IPS-NIHi7 (cell line): ENCODE data around the gene PI4KA.
A peak's percentile ranks its signal among the peaks of the same experiment; 100 is the strongest.
"Not testable (repeated sequence)": the region's sequence is repeated elsewhere in the genome, so short reads cannot be mapped to it uniquely, and the experiment has no call there.

Experiments used
- DNase-seq: peaks from one replicate; pipeline ENCODE4 v3.0.0; 2012; ENCODE audit warnings: mixed read lengths; ENCODE audit errors: extremely low spot score

PI4KA gene

GRCh38 chr22:20725987-20726558, 132.5 kb downstream of the PI4KA start:
- no peak for DNase-seq

DNA sequence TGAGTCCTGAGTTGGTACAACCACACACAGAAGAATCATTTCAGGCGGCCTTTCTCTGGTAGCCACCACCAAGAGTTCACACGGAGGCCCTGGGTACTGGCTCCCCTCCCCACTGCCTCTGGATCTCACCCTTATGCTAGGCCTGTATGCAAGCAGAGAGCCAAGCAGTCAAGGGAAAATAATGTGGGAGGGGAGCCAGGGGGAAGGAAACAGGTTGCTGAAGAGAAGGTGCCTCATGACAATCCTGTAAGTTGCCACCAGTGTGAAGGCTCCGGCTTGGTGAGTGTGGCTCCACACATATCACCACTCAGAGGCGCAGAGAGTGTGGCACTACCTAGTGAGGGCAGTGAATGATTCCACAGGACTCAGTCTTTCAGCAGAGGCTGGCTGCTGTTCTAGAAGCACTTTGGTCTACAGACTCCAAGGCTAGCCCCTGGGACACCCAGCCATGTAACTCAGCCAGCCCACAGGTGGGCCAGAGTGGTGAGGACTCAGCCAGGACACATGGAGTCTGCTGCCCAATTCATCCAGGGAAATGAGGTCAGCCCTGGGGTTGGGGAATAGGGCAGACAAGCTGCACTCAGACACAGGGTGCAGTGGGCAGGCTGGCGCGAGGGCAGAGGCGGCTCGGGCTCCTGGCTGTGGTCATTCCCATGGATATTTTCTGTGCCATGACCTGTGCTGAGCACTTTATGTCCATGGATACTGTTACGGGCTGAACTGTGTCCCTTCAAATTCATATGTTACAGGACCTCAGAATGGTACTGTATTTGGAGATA, 133.7 kb downstream of the PI4KA start:
- DNase-seq = no peak

DNA sequence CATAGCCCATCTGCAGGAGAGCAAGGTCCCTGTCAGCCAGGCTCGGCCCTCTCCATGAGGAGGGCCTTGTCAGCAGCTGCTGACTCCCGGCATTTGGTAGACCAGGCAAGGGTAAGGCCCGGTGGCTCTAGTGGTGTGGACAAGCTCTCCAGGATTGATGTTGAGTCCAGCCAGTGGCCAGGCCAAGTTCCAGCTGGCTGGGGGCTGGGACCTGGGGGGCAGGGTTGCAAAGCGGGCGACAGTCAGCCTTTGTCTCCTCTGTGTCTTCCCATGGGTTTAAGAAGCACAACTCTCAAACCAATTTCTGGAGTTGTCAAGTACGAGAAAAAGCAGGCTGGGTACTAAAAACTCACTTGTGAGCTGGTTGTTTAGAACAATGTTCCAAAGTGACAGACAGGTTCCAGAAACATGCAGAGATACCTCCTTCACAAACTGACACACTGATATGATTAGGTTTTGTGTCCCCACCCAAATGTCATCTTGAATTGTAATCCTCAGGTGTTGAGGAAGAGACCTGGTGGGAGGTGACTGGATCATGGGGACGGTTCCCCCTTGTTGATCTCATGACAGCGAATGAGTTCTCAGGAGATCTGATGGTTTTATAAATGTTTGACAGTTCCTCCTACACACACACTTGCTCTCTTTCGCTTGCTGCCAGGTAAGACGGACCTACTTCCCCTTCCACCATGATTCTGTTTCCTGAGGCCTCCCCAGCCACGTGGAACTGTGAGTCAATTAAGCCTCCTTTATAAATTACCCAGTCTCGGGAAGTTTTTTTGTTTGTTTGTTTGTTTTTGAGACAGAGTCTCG, 137.0 kb downstream of the PI4KA start:
- DNase-seq = no peak

DNA sequence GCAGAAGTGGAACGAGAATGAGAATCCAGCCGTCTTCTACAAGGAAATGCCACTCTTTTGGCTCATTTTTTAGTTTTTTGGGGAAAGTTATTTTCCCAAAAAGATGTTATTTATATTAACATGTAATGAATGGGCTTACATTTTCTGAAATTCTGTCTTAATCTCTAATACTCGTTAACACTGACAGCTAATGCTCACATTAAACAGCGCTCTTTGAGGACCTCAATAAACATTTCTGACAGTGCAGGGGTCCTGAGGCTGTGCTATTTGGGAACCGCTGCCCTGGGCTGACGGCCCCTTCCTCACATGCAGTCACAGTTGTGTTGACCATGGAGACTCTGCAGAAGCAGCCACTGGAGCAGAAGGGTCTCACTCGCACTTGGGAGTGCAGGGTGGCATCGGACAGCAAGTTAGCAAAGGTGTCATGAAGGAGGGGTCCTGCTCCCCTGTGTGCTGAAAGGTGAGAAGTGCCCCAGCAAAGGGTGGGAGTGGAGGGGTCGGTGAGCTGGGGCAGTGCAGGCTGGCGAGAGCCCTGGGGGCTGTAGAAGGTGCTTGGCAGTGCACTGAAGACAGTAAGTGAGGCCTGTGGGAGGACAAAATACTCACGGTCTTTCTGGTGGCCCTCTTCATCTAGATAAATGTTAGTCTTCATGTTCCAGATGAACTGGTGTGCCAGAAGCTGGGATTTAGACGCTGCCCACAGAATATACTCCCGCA, 137.8 kb downstream of the PI4KA start:
- no peak for DNase-seq

DNA sequence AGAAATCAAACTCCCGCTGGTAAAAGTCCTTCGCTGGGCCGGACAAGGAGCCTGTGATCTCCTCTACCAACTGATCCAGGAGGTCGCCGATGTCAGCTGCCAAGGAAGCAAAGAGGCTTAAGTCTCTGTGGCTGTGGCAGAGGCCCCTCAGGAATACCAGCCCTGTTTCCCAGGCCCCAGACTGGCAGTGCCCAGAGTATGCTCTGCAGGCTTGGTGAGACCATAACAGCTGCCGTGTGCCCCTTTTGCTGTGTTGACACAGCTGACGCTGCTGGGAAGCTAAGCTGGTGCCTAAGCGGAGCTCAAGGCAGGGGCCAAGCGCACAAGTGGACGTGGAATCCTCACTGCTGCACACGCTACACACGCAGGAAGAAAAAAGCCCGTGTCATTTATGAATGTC, 139.9 kb downstream of the PI4KA start:
- not testable (repeated sequence) for DNase-seq

DNA sequence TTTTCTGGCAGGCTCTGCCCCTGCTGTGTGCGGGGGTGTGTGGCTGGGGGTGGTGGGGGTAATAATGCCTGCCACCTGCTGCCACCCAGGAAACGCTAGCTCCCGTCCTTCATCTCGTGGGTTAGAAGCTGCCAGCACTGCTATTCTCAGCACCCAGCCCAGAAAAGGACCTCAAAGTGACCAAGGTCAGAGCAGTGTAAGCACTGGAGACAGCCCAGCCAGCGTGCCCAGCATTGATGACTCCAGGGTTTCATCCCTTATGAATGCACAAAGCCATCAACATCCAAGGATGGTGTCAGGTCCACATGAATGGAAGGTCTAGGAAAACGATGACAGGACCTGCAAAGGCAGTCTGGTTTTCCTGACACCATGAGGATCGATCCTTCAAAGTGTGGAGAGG, 140.6 kb downstream of the PI4KA start:
- DNase-seq = not testable (repeated sequence)

- DNase-seq = not testable (repeated sequence)
Observed at GRCh38 chr22:20717213-20717866, 141.3 kb downstream of the PI4KA start.

- not testable (repeated sequence) for DNase-seq
Observed at GRCh38 chr22:20713116-20713515, 145.5 kb downstream of the PI4KA start.

- not testable (repeated sequence) for DNase-seq
Observed at GRCh38 chr22:20709966-20710365, 148.6 kb downstream of the PI4KA start.

GRCh38 chr22:20707549-20708118, 151.0 kb downstream of the PI4KA start:
- DNase-seq = not testable (repeated sequence)

GRCh38 chr22:20703816-20704609, 154.6 kb downstream of the PI4KA start:
- DNase-seq = peak; percentile 36

DNA sequence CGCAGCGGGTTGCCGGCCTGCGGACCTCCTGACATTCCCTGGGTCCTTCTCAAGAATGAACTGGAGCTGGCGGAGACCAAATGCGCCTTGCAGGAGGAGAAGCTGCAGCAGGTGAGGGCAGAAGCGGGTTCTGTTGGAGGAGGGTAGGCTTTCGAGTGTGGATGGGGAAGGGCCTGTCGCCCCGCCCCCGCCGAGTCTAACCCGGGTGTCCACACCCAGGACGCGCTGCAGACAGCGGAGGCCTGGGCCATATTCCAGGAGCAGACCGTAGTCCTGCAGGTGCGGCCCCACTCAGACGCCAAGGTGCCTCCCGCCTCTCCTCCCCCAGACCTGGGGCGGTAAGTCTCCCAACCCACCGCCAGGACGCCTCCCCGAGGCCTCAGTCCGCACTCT, 155.2 kb downstream of the PI4KA start:
- DNase-seq = not testable (repeated sequence)

- DNase-seq = peak; percentile 81
Observed at GRCh38 chr22:20702546-20703413, 155.8 kb downstream of the PI4KA start.

DNA sequence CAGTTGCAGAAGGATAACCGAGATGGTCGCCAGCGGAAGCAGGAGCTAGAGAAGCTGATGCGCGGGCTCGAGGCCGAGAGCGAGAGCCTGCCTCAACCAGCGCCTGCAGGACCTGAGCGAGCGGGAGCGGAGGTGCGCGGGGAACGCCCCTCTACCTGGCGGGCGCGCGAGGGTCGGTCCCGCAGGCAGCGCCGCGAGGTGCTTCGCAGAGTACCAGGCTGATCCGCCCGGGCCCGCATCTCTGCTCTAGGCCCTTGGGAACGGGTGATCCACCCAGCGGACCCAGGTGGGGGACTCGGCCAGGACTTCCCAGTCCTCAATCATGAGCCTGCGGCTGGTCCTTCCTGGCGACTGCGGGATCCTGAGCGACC, 156.5 kb downstream of the PI4KA start:
- not testable (repeated sequence) for DNase-seq

DNA sequence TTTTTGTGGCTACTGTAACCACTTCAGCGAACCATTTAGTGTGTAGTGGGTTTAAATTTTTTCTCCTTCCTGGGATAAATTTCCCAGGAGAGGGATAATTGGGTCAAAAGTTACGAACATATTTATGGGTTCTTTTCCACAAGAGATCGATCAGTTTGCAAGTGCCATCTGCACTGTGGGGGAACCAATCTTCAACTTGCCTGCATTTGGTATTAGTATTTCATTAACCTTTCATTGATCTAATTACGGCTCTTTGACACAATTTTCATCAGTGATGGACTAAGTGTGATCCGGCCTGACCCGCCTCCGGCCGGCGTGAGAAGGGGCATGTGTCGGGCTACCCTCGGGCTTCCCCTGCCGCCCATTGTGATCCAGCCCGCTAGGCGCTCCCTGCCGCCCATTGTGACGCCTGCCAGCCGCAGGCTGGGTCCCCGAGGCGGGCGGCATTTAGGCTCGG, 156.9 kb downstream of the PI4KA start:
- DNase-seq = not testable (repeated sequence)

- not testable (repeated sequence) for DNase-seq
Observed at GRCh38 chr22:20700347-20700746, 158.3 kb downstream of the PI4KA start.

- not testable (repeated sequence) for DNase-seq
Observed at GRCh38 chr22:20699856-20700255, 158.8 kb downstream of the PI4KA start.

DNA sequence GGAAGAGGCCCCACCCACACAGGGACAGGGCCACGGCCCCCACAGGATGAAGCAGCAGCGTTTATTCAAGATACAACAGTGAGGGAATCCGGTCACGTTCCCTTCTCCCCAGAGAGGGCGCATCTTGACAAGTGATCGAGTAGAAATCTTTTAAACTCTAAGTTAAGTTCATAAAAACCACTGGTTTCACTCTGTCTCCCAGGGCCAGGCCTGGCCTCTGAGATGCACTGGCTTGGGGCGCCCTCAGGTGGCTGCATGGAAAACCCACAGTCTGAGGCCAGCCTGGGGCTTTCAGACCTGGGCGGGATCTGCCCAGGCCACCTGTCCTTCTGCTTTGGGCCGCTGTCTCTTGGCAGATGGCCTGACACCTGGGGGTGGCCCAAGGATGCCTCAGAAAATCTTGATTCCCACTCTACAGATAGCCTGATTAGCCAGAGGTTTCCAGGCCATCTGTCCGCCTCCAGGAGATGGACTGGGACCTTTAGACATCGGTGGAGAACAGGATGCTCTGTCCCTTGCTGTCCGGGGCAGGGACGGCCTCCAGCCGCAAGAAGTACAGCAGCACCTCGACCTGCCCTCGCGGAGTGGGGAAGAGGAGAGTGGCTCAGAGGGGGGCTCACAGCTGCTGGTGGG, 161.0 kb downstream of the PI4KA start:
- peak; percentile 65 for DNase-seq

GRCh38 chr22:20696056-20696455, 162.6 kb downstream of the PI4KA start:
- not testable (repeated sequence) for DNase-seq
